H1 (cell line): ENCODE data around the gene STOML1. TPM values are rescaled to one million over a fixed set of nuclear protein-coding genes. Genes with fewer than 3 reads are reported as not detected.

Experiments used
- CTCF ChIA-PET: fragments of 300-600 bp; sonication (Branson Sonifier 250); formaldehyde crosslinking; loops from one replicate; lab custom pipeline; 2021; ENCODE audit not compliant: partially characterized antibody; lab: Charles Lee
- POLR2A ChIA-PET: fragments of 300-600 bp; sonication (Branson Sonifier 250); formaldehyde crosslinking; loops from one replicate; lab custom pipeline; 2021; ENCODE audit warnings: inconsistent platforms; ENCODE audit not compliant: partially characterized antibody; lab: Charles Lee
- DNase-seq, 2 experiments: peaks; one replicate each; pipeline versions ENCODE4 v3.0.0 to v3.0.0-alpha.2; 2010 to 2022; ENCODE audit warnings: low spot score in 2 of 2, low read depth in 1 of 2, mixed read lengths in 1 of 2
- FAIRE-seq: peaks from 2 replicates; lab custom pipeline; 2011; peaks lifted over from hg19 to GRCh38; lab: Jason Lieb, UNC
- H2AFZ ChIP-seq: 2 replicates; pipeline ENCODE4 v1.8.1; 2012; ENCODE audit warnings: low read length, inconsistent platforms
- H2AK5ac ChIP-seq: 2 replicates; pipeline ENCODE4 v1.6.1; 2013; ENCODE audit warnings: low read depth, low read length
- H2BK120ac ChIP-seq: replicated peaks from 2 replicates; pipeline ENCODE3; 2013; ENCODE audit warnings: low read depth, low read length, inconsistent platforms
- H2BK12ac ChIP-seq: 2 replicates; pipeline ENCODE4 v1.6.1; 2013; ENCODE audit warnings: low read depth, low read length
- H2BK15ac ChIP-seq: 2 replicates; pipeline ENCODE4 v1.6.1; 2013; ENCODE audit warnings: low read length
- H2BK20ac ChIP-seq: 2 replicates; pipeline ENCODE4 v1.6.1; 2013; ENCODE audit warnings: low read length
- H2BK5ac ChIP-seq: 2 replicates; pipeline ENCODE4 v1.6.1; 2013; ENCODE audit warnings: low read depth, low read length
- H3K14ac ChIP-seq: 2 replicates; pipeline ENCODE4 v1.6.1; 2013; ENCODE audit warnings: inconsistent platforms; ENCODE audit not compliant: insufficient read length
- H3K18ac ChIP-seq: 2 replicates; pipeline ENCODE4 v1.6.1; 2013; ENCODE audit warnings: low read length; ENCODE audit errors: extremely low read depth
- H3K23ac ChIP-seq: 2 replicates; pipeline ENCODE4 v1.6.1; 2013; ENCODE audit warnings: inconsistent platforms; ENCODE audit not compliant: insufficient read length
- H3K23me2 ChIP-seq: 2 replicates; pipeline ENCODE4 v1.6.1; 2013; ENCODE audit warnings: low read depth, low read length
- H3K27ac ChIP-seq: 2 replicates; pipeline ENCODE4 v1.6.1; 2011; ENCODE audit warnings: low read depth, low read length, inconsistent platforms
- H3K27me3 ChIP-seq, 4 experiments: replicated peaks in 1 of 4; 1 replicate in 1 of 4; 2 replicates in 3 of 4; pipeline versions ENCODE4 v1.6.1 to v1.8.1; 2011 to 2013; ENCODE audit warnings: low read length in 3 of 4, mild to moderate bottlenecking in 3 of 4, inconsistent platforms in 2 of 4, mixed read lengths in 2 of 4, moderate library complexity in 1 of 4; ENCODE audit not compliant: control insufficient read depth in 3 of 4, insufficient read depth in 3 of 4; ENCODE audit errors: extremely low read depth in 1 of 4
- H3K36me3 ChIP-seq, 4 experiments: 2 replicates each; pipeline versions ENCODE4 v1.6.1 to v1.8.1; 2011 to 2013; ENCODE audit warnings: mild to moderate bottlenecking in 4 of 4, low read length in 3 of 4, moderate library complexity in 2 of 4, control low read depth in 1 of 4, inconsistent platforms in 1 of 4; ENCODE audit not compliant: insufficient read depth in 4 of 4, control insufficient read depth in 2 of 4
- H3K4ac ChIP-seq: replicated peaks from 2 replicates; pipeline ENCODE3; 2013; ENCODE audit warnings: low read length, low read depth, mixed read lengths, inconsistent platforms; ENCODE audit not compliant: insufficient read length
- H3K4me1 ChIP-seq, 4 experiments: replicated peaks in 1 of 4; 1 replicate in 1 of 4; 2 replicates in 3 of 4; pipeline versions ENCODE4 v1.6.1 to v1.8.1; 2011 to 2013; ENCODE audit warnings: low read length in 3 of 4, inconsistent platforms in 2 of 4, mixed read lengths in 1 of 4; ENCODE audit not compliant: insufficient read depth in 4 of 4, control insufficient read depth in 3 of 4
- H3K4me2 ChIP-seq, 2 experiments: 2 replicates each; pipeline versions ENCODE4 v1.6.1 to v1.8.1; 2011 to 2013; ENCODE audit warnings: low read depth in 2 of 2, low read length in 2 of 2, control low read depth in 1 of 2, inconsistent platforms in 1 of 2, mild to moderate bottlenecking in 1 of 2; ENCODE audit not compliant: insufficient read depth in 1 of 2
- H3K4me3 ChIP-seq, 4 experiments: fragments of 200-600, 300-600 bp in 1 of 4; sonication (generic), shearing (Covaris generic), sonication (Bioruptor Twin) in 1 of 4; 2 replicates each; pipeline versions ENCODE4 v1.5.1 to v1.8.1; 2011 to 2016; ENCODE audit warnings: low read length in 4 of 4, low read depth in 3 of 4, control low read depth in 2 of 4, inconsistent platforms in 2 of 4, mild to moderate bottlenecking in 2 of 4, mixed read lengths in 1 of 4, moderate library complexity in 1 of 4; ENCODE audit not compliant: insufficient read depth in 2 of 4; ENCODE audit errors: extremely low read depth in 1 of 4
- H3K56ac ChIP-seq: replicated peaks from 2 replicates; pipeline ENCODE3; 2013; ENCODE audit warnings: low read depth, mild to moderate bottlenecking, mixed read lengths, low read length, inconsistent platforms; ENCODE audit not compliant: insufficient read length
- H3K79me1 ChIP-seq: 2 replicates; pipeline ENCODE4 v1.6.1; 2013; ENCODE audit warnings: low read depth, low read length, control low read depth
- H3K79me2 ChIP-seq, 2 experiments: 2 replicates each; pipeline versions ENCODE4 v1.6.1 to v1.8.1; 2012 to 2013; ENCODE audit warnings: low read length in 2 of 2, mild to moderate bottlenecking in 2 of 2, inconsistent platforms in 1 of 2; ENCODE audit not compliant: insufficient read depth in 2 of 2, control insufficient read depth in 1 of 2
- H3K9ac ChIP-seq, 4 experiments: replicated peaks in 1 of 4; 1 replicate in 1 of 4; 2 replicates in 3 of 4; pipeline versions ENCODE4 v1.6.1 to v1.8.1; 2011 to 2013; ENCODE audit warnings: low read depth in 3 of 4, low read length in 3 of 4, control low read depth in 2 of 4, mild to moderate bottlenecking in 2 of 4, moderate library complexity in 2 of 4, inconsistent platforms in 1 of 4; ENCODE audit errors: extremely low read depth in 1 of 4
- H3K9me3 ChIP-seq, 2 experiments: 2 replicates each; pipeline versions ENCODE4 v1.6.1 to v1.8.1; 2012 to 2013; ENCODE audit warnings: mild to moderate bottlenecking in 2 of 2, moderate library complexity in 2 of 2, control low read depth in 1 of 2, inconsistent platforms in 1 of 2, low read depth in 1 of 2, low read length in 1 of 2, mixed read lengths in 1 of 2; ENCODE audit not compliant: insufficient read depth in 2 of 2
- H4K20me1 ChIP-seq, 2 experiments: replicated peaks in 1 of 2; 2 replicates each; pipeline versions ENCODE3 to v1.8.1; 2011 to 2013; ENCODE audit warnings: inconsistent platforms in 2 of 2, low read length in 2 of 2, mild to moderate bottlenecking in 1 of 2; ENCODE audit not compliant: insufficient read depth in 2 of 2, control insufficient read depth in 1 of 2
- H4K5ac ChIP-seq: 2 replicates; pipeline ENCODE4 v1.6.1; 2013; ENCODE audit warnings: low read length, low read depth, mixed read lengths, inconsistent platforms; ENCODE audit not compliant: insufficient read length
- H4K8ac ChIP-seq: 2 replicates; pipeline ENCODE4 v1.8.0; 2013; ENCODE audit warnings: mild to moderate bottlenecking, moderate library complexity, low read length, inconsistent platforms; ENCODE audit not compliant: insufficient read depth; ENCODE audit errors: extremely low read depth
- H4K91ac ChIP-seq: replicated peaks from 2 replicates; pipeline ENCODE3; 2013; ENCODE audit warnings: low read length, mixed read lengths, inconsistent platforms; ENCODE audit not compliant: insufficient read length
- EGR1 ChIP-seq: IDR thresholded peaks from 2 replicates; pipeline ENCODE4 v1.6.1; 2011; ENCODE audit warnings: low read depth, low read length, borderline replicate concordance
- WGBS, 2 experiments: shearing (Covaris generic) in 1 of 2; methylation state at CpG; one replicate each; pipeline versions ENCODE4 v1.1.6 to v1.1.7; 2013 to 2015; ENCODE audit warnings: low lambda C conversion rate in 2 of 2, mixed read lengths in 2 of 2, inconsistent platforms in 1 of 2, low coverage in 1 of 2, missing lambda C conversion rate in 1 of 2; ENCODE audit not compliant: insufficient replicate concordance in 2 of 2, insufficient coverage in 1 of 2, insufficient read length in 1 of 2; ENCODE audit errors: extremely low coverage in 1 of 2, missing lambda C conversion rate in 1 of 2; 5-methylcytosine and 5-hydroxymethylcytosine counted together
- polyA plus RNA-seq, 7 experiments: library from polyadenylated mRNA; depleted of rRNA in 3 of 7; stranded (reverse) in 5 of 7; unstranded in 2 of 7; fragments of >200 nt in 5 of 7; fragments of 200-250 nt in 2 of 7; gene quantifications; 1 replicate in 5 of 7; 2 replicates in 1 of 7; 4 replicates in 1 of 7; pipeline versions ENCODE4 v1.2.1 to v1.2.3, GENCODE V29; 2011 to 2013; ENCODE audit warnings: missing spikeins in 2 of 7, mixed read lengths in 2 of 7
- total RNA-seq: library from RNA; stranded (reverse); fragmentation: NEBNext Ultra II Directional; extraction: Animal tissue kit (Norgen Biotek cat#: 25700); gene quantifications from 2 replicates; pipeline ENCODE4 v1.2.1, GENCODE V29; 2021
- TF ChIP-seq, protein P1 (sequence below): IDR thresholded peaks from 2 replicates; pipeline ENCODE4 v1.6.1; 2012; ENCODE audit warnings: inconsistent platforms

The STOML1 gene
- total and polyA plus RNA-seq, 2 of the 8 experiments (the other 6 are each of a cell fraction or from before 2014, with no cell fraction given) = 2.6 to 3.2 TPM

DNA sequence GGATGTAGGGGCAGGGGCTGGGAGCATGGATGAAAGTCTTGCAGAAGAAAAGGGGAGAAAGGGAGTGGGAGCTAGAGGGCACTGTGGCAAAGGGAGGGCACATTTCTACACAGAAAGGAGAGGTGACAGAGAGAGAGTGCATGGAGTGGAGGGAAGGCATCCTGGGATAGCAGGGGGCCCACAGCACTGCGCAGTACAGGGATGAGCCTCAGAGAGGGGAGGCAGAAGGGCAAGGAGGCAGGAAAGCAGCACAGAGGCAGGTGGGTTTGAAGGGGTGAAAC is 5.4 kb downstream of the STOML1 start:
- WGBS, 2 experiments = 80% methylated on average over 1 of the region's 1 CpG; no CpG with 5 or more reads in 1 of the 2 experiments
- Histone ChIP-seq H3K56ac (no peak overlapping the region), H3K27me3 (peaks cover 0 to 4% (median 0%) of the 10 kb centered on the region in 4 experiments; a peak in 1 of 7 replicates), H2AK5ac (no peak overlapping the region), H4K20me1 (peaks cover 0 to 3% of the 10 kb centered on the region in 2 experiments), H3K27ac (no peak overlapping the region), H3K4ac (no peak overlapping the region), H2BK120ac (no peak overlapping the region), H2BK20ac (no peak overlapping the region), H3K23ac (no peak overlapping the region), H4K5ac (no peak overlapping the region), H3K36me3 (no peaks in the 10 kb centered on the region), H3K4me2 (no peak overlapping the region), H3K4me1 (peaks cover 0 to 3% (median 0%) of the 10 kb centered on the region in 4 experiments; a peak in 2 of 7 replicates), H2BK5ac (peak overlapping the region; percentile 75; the same call in 1 of the 2 replicates), H4K91ac (no peak overlapping the region), H3K4me3 (no peak overlapping the region), H4K8ac (no peak overlapping the region), H3K18ac (no peak overlapping the region), H3K9me3 (no peaks in the 10 kb centered on the region), H3K14ac (no peak overlapping the region), H3K79me2 (no peaks in the 10 kb centered on the region), H3K23me2 (peaks cover 2% of the 10 kb centered on the region; the same call in 1 of the 2 replicates), H3K79me1 (no peaks in the 10 kb centered on the region), H2BK12ac (no peak overlapping the region), H2AFZ (no peak overlapping the region), H3K9ac (no peak overlapping the region), H2BK15ac (no peak overlapping the region)
- DNase-seq (no peak), FAIRE-seq (no peak)
- TF ChIP-seq EGR1 = no peak
- TF ChIP-seq, protein P1, sequence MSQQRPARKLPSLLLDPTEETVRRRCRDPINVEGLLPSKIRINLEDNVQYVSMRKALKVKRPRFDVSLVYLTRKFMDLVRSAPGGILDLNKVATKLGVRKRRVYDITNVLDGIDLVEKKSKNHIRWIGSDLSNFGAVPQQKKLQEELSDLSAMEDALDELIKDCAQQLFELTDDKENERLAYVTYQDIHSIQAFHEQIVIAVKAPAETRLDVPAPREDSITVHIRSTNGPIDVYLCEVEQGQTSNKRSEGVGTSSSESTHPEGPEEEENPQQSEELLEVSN = no peak
- ChIA-PET POLR2A (interaction anchor here (1.0 kb wide), 1 partner anchor 10 kb away, joined by 3 read pairs; no protein-coding TSS in a partner anchor), CTCF (interaction anchor here (1.1 to 11.4 kb wide), 4 partner anchors 8 to 53 kb away, joined by 3 to 167 read pairs (median 39); partner anchors contain the start of gene PML)
